TTC549 (cell line): ENCODE data around the gene MRM2.

ENCODE experiments used
- FAIRE-seq: peaks from 2 replicates; lab custom pipeline; 2012; peaks lifted over from hg19 to GRCh38; lab: Jason Lieb, UNC

The MRM2 gene

GRCh38 chr7:2202901-2203765 lies 38.9 kb downstream of the MRM2 start:
- no peak for FAIRE-seq

- no peak for FAIRE-seq
Observed at GRCh38 chr7:2202361-2202761, 39.6 kb downstream of the MRM2 start.

GRCh38 chr7:2201686-2202360 lies 40.2 kb downstream of the MRM2 start:
- FAIRE-seq: no peak

GRCh38 chr7:2201128-2201527 lies 40.9 kb downstream of the MRM2 start:
- no peak for FAIRE-seq

- no peak for FAIRE-seq
Observed at GRCh38 chr7:2200584-2200980, 41.4 kb downstream of the MRM2 start.

- FAIRE-seq: no peak
Observed at GRCh38 chr7:2199956-2200583, 41.9 kb downstream of the MRM2 start.

GRCh38 chr7:2199528-2199927 lies 42.5 kb downstream of the MRM2 start:
- FAIRE-seq: no peak

GRCh38 chr7:2198760-2199159 lies 43.2 kb downstream of the MRM2 start:
- no peak for FAIRE-seq

- FAIRE-seq: no peak
Observed at GRCh38 chr7:2198206-2198605, 43.8 kb downstream of the MRM2 start.

GRCh38 chr7:2197436-2198155 lies 44.4 kb downstream of the MRM2 start:
- no peak for FAIRE-seq

- FAIRE-seq: no peak
Observed at GRCh38 chr7:2196381-2197378, 45.3 kb downstream of the MRM2 start.

GRCh38 chr7:2195400-2196246 lies 46.4 kb downstream of the MRM2 start:
- FAIRE-seq: no peak

- no peak for FAIRE-seq
Observed at GRCh38 chr7:2193575-2194305, 48.3 kb downstream of the MRM2 start.

- no peak for FAIRE-seq
Observed at GRCh38 chr7:2192831-2193534, 49.0 kb downstream of the MRM2 start.

- FAIRE-seq: no peak
Observed at GRCh38 chr7:2191016-2191415, 51.0 kb downstream of the MRM2 start.

- FAIRE-seq: no peak
Observed at GRCh38 chr7:2190531-2190930, 51.5 kb downstream of the MRM2 start.

- FAIRE-seq: no peak
Observed at GRCh38 chr7:2186166-2186565, 55.8 kb downstream of the MRM2 start.

- no peak for FAIRE-seq
Observed at GRCh38 chr7:2185715-2186114, 56.3 kb downstream of the MRM2 start.
